ENCODE measurements around the gene MARCHF3.
"Not testable (repeated sequence)": the region's sequence is repeated elsewhere in the genome, so short reads cannot be mapped to it uniquely, and the experiment has no call there.

Gene MARCHF3

DNA sequence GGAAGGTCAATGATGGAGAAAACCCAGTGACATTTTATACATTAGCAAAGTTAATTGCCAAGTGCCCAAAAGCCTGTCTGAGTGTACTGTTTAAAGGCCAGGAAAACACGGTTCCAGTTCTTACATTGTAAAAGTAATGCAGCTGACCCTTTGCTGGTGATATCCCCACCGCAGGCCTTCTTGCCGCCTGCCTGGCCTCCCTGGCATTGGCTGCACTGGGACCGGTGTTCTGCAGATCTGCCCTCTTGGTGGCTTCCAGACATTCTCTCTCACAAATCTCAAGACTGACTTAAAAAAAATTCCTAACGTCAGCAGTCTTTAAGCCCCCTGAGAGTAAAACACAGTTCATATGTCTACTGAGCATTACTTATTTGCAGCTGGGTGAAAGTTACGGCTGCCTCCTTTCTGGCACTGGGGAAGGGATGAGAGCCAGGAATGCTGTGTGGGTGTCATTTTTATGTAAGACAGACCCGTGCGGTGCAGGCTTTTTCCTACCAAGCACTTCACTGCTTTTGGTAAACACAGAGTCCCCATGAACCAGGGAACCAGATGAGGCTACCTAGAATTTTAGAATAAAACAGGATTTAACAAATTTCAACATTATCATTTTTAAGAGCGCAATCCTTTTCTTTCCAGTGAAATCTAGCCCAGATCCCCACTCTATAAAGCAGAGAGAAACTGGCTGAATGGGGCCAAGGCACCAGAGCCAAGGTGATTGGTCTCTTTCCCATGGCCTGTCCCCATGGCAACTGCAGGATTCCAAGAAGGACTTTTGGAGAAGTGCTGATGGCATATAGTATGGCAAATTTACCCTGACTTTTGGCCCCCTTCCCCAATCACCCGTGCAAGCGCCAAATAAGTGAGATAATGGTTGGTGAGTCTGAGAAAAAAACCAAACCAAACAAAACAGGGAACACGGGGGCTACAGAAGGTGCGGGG, 172.6 kb downstream of the MARCHF3 start:
- Histone ChIP-seq H3K4me1 (ENCODE audit: low read length) (no peaks in the 10 kb centered on the region), H3K27ac (ENCODE audit: low read length) (no peak overlapping the region), H4K20me1 (ENCODE audit: insufficient read depth, low read length) (no peaks in the 10 kb centered on the region), H3K9ac (ENCODE audit: low read length) (no peak overlapping the region), H3K4me3 (ENCODE audit: low read length) (no peak overlapping the region), H3F3A (ENCODE audit: insufficient read depth, low read length) (no peaks in the 10 kb centered on the region), H3K36me3 (replicated peaks; ENCODE audit: insufficient read depth, low read length) (no peaks in the 10 kb centered on the region), H3K4me2 (ENCODE audit: low read depth, low read length) (no peak overlapping the region), H3K9me2 (replicated peaks; ENCODE audit: insufficient read depth, low read length) (no peaks in the 10 kb centered on the region), H3K79me2 (ENCODE audit: low read length) (no peaks in the 10 kb centered on the region), H2AFZ (ENCODE audit: low read length) (no peak overlapping the region), H3K9me3 (replicated peaks; ENCODE audit: insufficient read depth, low read length) (no peaks in the 10 kb centered on the region), H3K27me3 (replicated peaks; ENCODE audit: insufficient read depth, low read length) (no peaks in the 10 kb centered on the region)
- no peak for DNase-seq
- TF ChIP-seq EZH2 (optimal IDR thresholded peaks at IDR 0.05; ENCODE audit: low read depth, low read length) (no peak), EZH2phosphoT487 (IDR thresholded peaks at IDR 0.05; ENCODE audit: low read length) (no peak)
- TF ChIP-seq, protein P1, sequence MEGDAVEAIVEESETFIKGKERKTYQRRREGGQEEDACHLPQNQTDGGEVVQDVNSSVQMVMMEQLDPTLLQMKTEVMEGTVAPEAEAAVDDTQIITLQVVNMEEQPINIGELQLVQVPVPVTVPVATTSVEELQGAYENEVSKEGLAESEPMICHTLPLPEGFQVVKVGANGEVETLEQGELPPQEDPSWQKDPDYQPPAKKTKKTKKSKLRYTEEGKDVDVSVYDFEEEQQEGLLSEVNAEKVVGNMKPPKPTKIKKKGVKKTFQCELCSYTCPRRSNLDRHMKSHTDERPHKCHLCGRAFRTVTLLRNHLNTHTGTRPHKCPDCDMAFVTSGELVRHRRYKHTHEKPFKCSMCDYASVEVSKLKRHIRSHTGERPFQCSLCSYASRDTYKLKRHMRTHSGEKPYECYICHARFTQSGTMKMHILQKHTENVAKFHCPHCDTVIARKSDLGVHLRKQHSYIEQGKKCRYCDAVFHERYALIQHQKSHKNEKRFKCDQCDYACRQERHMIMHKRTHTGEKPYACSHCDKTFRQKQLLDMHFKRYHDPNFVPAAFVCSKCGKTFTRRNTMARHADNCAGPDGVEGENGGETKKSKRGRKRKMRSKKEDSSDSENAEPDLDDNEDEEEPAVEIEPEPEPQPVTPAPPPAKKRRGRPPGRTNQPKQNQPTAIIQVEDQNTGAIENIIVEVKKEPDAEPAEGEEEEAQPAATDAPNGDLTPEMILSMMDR (IDR thresholded peaks at IDR 0.05; ENCODE audit: low read length): no peak

DNA sequence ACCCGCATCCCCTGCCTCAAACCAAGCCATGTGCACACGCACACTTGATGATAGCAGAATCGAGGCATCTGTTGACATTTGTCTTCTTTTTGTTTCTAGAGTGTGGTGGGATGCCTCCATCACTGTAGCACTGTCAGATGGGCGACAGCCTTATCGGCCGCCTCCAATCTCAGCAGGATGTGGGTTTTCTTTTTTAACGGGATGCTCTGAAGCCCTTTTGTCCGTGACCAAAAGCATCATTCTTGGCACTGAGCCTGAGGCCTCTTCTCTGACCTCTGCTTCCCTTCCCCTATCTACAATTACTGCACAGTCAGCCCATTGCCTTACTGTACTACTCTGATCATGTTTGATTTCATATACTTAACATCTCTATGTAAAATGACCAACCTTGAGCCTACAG, 175.1 kb downstream of the MARCHF3 start:
- H3K27me3 ChIP-seq (replicated peaks; ENCODE audit: insufficient read depth, low read length): no peaks in the 10 kb centered on the region
- H3K79me2 ChIP-seq (ENCODE audit: low read length): no peaks in the 10 kb centered on the region
- no peaks in the 10 kb centered on the region for H3K9me3 ChIP-seq (replicated peaks; ENCODE audit: insufficient read depth, low read length)
- no peak for TF ChIP-seq EZH2phosphoT487 (IDR thresholded peaks at IDR 0.05; ENCODE audit: low read length)
- TF ChIP-seq, protein P1 (IDR thresholded peaks at IDR 0.05; ENCODE audit: low read length): no peak
- no peak for TF ChIP-seq EZH2 (optimal IDR thresholded peaks at IDR 0.05; ENCODE audit: low read depth, low read length)
- no peaks in the 10 kb centered on the region for H3K4me1 ChIP-seq (ENCODE audit: low read length)
- H3K4me3 ChIP-seq (ENCODE audit: low read length): no peak overlapping the region
- DNase-seq: no peak
- H3K36me3 ChIP-seq (replicated peaks; ENCODE audit: insufficient read depth, low read length): no peaks in the 10 kb centered on the region
- no peaks in the 10 kb centered on the region for H3K9me2 ChIP-seq (replicated peaks; ENCODE audit: insufficient read depth, low read length)
- H3F3A ChIP-seq (ENCODE audit: insufficient read depth, low read length): no peaks in the 10 kb centered on the region
- no peak overlapping the region for H3K27ac ChIP-seq (ENCODE audit: low read length)
- no peak overlapping the region for H3K9ac ChIP-seq (ENCODE audit: low read length)
- no peaks in the 10 kb centered on the region for H4K20me1 ChIP-seq (ENCODE audit: insufficient read depth, low read length)
- no peak overlapping the region for H2AFZ ChIP-seq (ENCODE audit: low read length)
- no peak overlapping the region for H3K4me2 ChIP-seq (ENCODE audit: low read depth, low read length)

DNA sequence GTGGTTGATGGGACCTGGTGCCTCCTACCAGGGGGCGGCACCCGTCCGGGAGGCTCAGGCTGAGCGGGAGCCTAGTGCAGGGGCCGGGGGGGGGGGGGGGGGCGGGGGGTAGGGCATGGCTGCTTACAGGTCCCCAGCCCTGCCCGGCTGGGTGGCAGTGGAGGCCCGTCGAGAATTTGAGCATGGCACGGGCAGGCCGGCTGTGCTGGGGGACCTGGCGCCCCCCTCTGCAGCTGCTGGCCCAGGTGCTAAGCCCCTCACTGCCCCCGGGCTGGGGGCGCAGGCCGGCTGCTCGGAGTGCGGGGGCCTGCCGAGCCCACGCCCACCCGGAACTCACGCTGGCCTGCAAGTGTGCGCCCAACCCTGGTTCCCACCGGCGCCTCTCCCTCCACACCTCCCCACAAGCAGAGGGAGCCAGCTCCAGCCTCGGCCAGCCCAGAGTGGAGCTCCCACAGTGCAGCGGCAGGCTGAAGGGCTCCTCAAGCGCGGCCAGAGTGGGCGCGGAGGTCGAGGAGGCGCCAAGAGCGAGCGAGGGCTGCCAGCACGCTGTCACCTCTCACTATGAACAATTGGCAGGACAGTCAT, 175.7 kb downstream of the MARCHF3 start:
- H3K9me3 ChIP-seq (replicated peaks; ENCODE audit: insufficient read depth, low read length): no peaks in the 10 kb centered on the region
- H4K20me1 ChIP-seq (ENCODE audit: insufficient read depth, low read length): no peaks in the 10 kb centered on the region
- H3K27ac ChIP-seq (ENCODE audit: low read length): no peak overlapping the region
- no peak overlapping the region for H3K4me3 ChIP-seq (ENCODE audit: low read length)
- DNase-seq: no peak
- H3K27me3 ChIP-seq (replicated peaks; ENCODE audit: insufficient read depth, low read length): no peaks in the 10 kb centered on the region
- H3K79me2 ChIP-seq (ENCODE audit: low read length): no peaks in the 10 kb centered on the region
- no peak for TF ChIP-seq EZH2 (optimal IDR thresholded peaks at IDR 0.05; ENCODE audit: low read depth, low read length)
- TF ChIP-seq EZH2phosphoT487 (IDR thresholded peaks at IDR 0.05; ENCODE audit: low read length): no peak
- TF ChIP-seq, protein P1 (IDR thresholded peaks at IDR 0.05; ENCODE audit: low read length): no peak
- H3F3A ChIP-seq (ENCODE audit: insufficient read depth, low read length): no peaks in the 10 kb centered on the region
- no peak overlapping the region for H3K4me2 ChIP-seq (ENCODE audit: low read depth, low read length)
- no peaks in the 10 kb centered on the region for H3K9me2 ChIP-seq (replicated peaks; ENCODE audit: insufficient read depth, low read length)
- no peaks in the 10 kb centered on the region for H3K4me1 ChIP-seq (ENCODE audit: low read length)
- no peak overlapping the region for H3K9ac ChIP-seq (ENCODE audit: low read length)
- no peaks in the 10 kb centered on the region for H3K36me3 ChIP-seq (replicated peaks; ENCODE audit: insufficient read depth, low read length)
- H2AFZ ChIP-seq (ENCODE audit: low read length): no peak overlapping the region

DNA sequence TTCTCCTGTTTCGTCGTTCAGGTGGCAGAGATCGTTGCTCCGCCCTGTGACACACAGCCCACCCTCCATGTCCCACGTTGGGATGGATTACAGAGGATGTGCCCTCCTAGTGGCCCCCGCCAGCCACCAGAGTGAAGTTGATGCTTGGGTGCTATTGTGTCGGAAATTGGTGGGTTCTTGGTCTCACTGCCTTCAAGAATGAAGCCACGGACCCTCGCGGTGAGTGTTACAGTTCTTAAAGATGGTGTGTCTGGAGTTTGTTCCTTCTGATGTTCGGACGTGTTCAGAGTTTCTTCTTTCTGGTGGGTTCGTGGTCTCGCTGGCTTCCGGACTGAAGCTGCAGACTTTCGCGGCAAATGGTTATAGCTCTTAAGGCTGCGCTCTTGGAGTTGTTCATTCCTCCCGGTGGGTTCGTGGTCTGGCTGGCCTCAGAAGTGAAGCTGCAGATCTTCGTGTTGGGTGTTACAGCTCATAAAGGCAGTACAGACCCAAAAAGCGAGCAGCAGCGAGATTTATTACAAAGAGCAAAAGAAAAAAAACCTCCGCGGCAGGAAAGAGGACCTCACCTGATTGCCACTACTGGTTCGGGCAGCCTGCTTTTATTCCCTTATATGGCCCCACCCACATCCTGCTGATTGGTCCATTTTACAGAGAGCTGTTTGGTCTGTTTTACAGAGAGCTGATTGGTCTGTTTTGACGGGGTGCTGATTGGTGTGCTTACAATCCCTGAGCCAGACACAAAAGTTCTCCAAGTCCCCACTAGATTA, 176.6 kb downstream of the MARCHF3 start:
- not testable (repeated sequence) for H3K36me3 ChIP-seq (replicated peaks; ENCODE audit: insufficient read depth, low read length); H3K27ac ChIP-seq (ENCODE audit: low read length); H3K9me2 ChIP-seq (replicated peaks; ENCODE audit: insufficient read depth, low read length); H2AFZ ChIP-seq (ENCODE audit: low read length); H3K9me3 ChIP-seq (replicated peaks; ENCODE audit: insufficient read depth, low read length); H3K4me1 ChIP-seq (ENCODE audit: low read length); H3F3A ChIP-seq (ENCODE audit: insufficient read depth, low read length); H3K27me3 ChIP-seq (replicated peaks; ENCODE audit: insufficient read depth, low read length); H3K9ac ChIP-seq (ENCODE audit: low read length); H3K4me2 ChIP-seq (ENCODE audit: low read depth, low read length); H3K4me3 ChIP-seq (ENCODE audit: low read length); DNase-seq; H4K20me1 ChIP-seq (ENCODE audit: insufficient read depth, low read length); H3K79me2 ChIP-seq (ENCODE audit: low read length)

All from MM.1S (cell line).